RWPE2 (cell line): ENCODE measurements around the gene CARD19.
"Not testable (repeated sequence)": the region's sequence is repeated elsewhere in the genome, so short reads cannot be mapped to it uniquely, and the experiment has no call there.

Experiments used
- ATAC-seq: fragments of 200-7000 bp; cut with Tn5 transposase; 3 replicates; pipeline ENCODE4 v1.9.1; 2021; ENCODE audit warnings: low read depth
- DNase-seq: peaks from one replicate; pipeline ENCODE4 v3.0.0-alpha.2; 2020; ENCODE audit warnings: low spot score
- H3K27ac ChIP-seq: fragments of 450-650 bp; 2 replicates; pipeline ENCODE4 v1.5.1; 2017; ENCODE audit warnings: mild to moderate bottlenecking; ENCODE audit not compliant: poor library complexity, severe bottlenecking
- H3K27me3 ChIP-seq: fragments of 250-450 bp; sonication (Bioruptor Pico); 2 replicates; pipeline ENCODE4 v1.5.1; 2021; ENCODE audit warnings: mild to moderate bottlenecking, moderate library complexity; ENCODE audit not compliant: insufficient read depth, poor library complexity, severe bottlenecking
- H3K36me3 ChIP-seq: fragments of 250-450 bp; sonication (Bioruptor Pico); 2 replicates; pipeline ENCODE4 v1.5.1; 2020; ENCODE audit warnings: low read depth, mild to moderate bottlenecking, moderate library complexity
- H3K4me1 ChIP-seq: fragments of 250-450 bp; sonication (Bioruptor Pico); 2 replicates; pipeline ENCODE4 v1.5.1; 2021; ENCODE audit warnings: mild to moderate bottlenecking, moderate library complexity; ENCODE audit not compliant: insufficient read depth, poor library complexity, severe bottlenecking
- H3K4me3 ChIP-seq: fragments of 250-450 bp; sonication (Bioruptor Pico); 2 replicates; pipeline ENCODE4 v1.5.1; 2021; ENCODE audit warnings: mild to moderate bottlenecking, moderate library complexity; ENCODE audit not compliant: severe bottlenecking
- H3K9me3 ChIP-seq: fragments of 250-450 bp; sonication (Bioruptor Pico); 2 replicates; pipeline ENCODE4 v1.5.1; 2021; ENCODE audit warnings: mild to moderate bottlenecking, moderate library complexity; ENCODE audit not compliant: severe bottlenecking
- CTCF ChIP-seq: fragments of 450-650 bp; IDR thresholded peaks from one replicate; pipeline ENCODE4 v1.5.1; 2017; ENCODE audit warnings: mild to moderate bottlenecking, moderate library complexity; ENCODE audit not compliant: poor library complexity, severe bottlenecking

The CARD19 gene

GRCh38 chr9:93100276-93100636 lies 4.2 kb downstream of the CARD19 start:
- Histone ChIP-seq H3K27ac (no peak overlapping the region), H3K4me1 (peaks cover 21% of the 10 kb centered on the region), H3K36me3 (peaks cover 20% of the 10 kb centered on the region; the same call in 1 of the 2 replicates), H3K27me3 (no peaks in the 10 kb centered on the region), H3K9me3 (peaks cover 7% of the 10 kb centered on the region), H3K4me3 (no peak overlapping the region)
- no peak for TF ChIP-seq CTCF
- peak; percentile 19 for DNase-seq
- ATAC-seq = no peak

- not testable (repeated sequence) for H3K27me3 ChIP-seq, H3K27ac ChIP-seq, ATAC-seq, H3K9me3 ChIP-seq, H3K4me3 ChIP-seq
- Histone ChIP-seq H3K36me3 (peaks cover 20% of the 10 kb centered on the region; the same call in 1 of the 2 replicates), H3K4me1 (peaks cover 21% of the 10 kb centered on the region)
- DNase-seq = peak; percentile 10
Measured at GRCh38 chr9:93101086-93101485, 5.1 kb downstream of the CARD19 start.

- Histone ChIP-seq H3K27ac (no peak overlapping the region), H3K4me1 (no peaks in the 10 kb centered on the region), H3K36me3 (peaks cover 35% of the 10 kb centered on the region), H3K9me3 (peaks cover 7% of the 10 kb centered on the region), H3K4me3 (no peak overlapping the region), H3K27me3 (no peaks in the 10 kb centered on the region)
- DNase-seq = no peak
- no peak for TF ChIP-seq CTCF
- ATAC-seq = no peak
Measured at GRCh38 chr9:93105620-93106019, 9.6 kb downstream of the CARD19 start.

- Histone ChIP-seq H3K9me3 (peaks cover 7% of the 10 kb centered on the region), H3K27me3 (no peaks in the 10 kb centered on the region), H3K36me3 (peaks cover 33% of the 10 kb centered on the region), H3K4me3 (no peak overlapping the region), H3K27ac (no peak overlapping the region), H3K4me1 (peaks cover 10% of the 10 kb centered on the region)
- no peak for TF ChIP-seq CTCF
- no peak for ATAC-seq
- peak; percentile 38 for DNase-seq
Measured at GRCh38 chr9:93107151-93107824, 11.3 kb downstream of the CARD19 start.

- peaks cover 7% of the 10 kb centered on the region for H3K9me3 ChIP-seq
- ATAC-seq (no peak), DNase-seq (peak; percentile 15)
- H3K27ac ChIP-seq = no peak overlapping the region
- peaks cover 37% of the 10 kb centered on the region for H3K36me3 ChIP-seq
- no peaks in the 10 kb centered on the region for H3K27me3 ChIP-seq
- peaks cover 10% of the 10 kb centered on the region for H3K4me1 ChIP-seq
- no peak for TF ChIP-seq CTCF
- H3K4me3 ChIP-seq = no peak overlapping the region
Measured at GRCh38 chr9:93107825-93108161, 11.8 kb downstream of the CARD19 start.
